RWPE2 (cell line): Measurements from ENCODE around the gene CHD9.

ENCODE experiments used
- ATAC-seq: fragments of 200-7000 bp; cut with Tn5 transposase; 3 replicates; pipeline ENCODE4 v1.9.1; 2021; ENCODE audit warnings: low read depth
- DNase-seq: peaks from one replicate; pipeline ENCODE4 v3.0.0-alpha.2; 2020; ENCODE audit warnings: low spot score
- H3K27ac ChIP-seq: fragments of 450-650 bp; 2 replicates; pipeline ENCODE4 v1.5.1; 2017; ENCODE audit warnings: mild to moderate bottlenecking; ENCODE audit not compliant: poor library complexity, severe bottlenecking
- H3K27me3 ChIP-seq: fragments of 250-450 bp; sonication (Bioruptor Pico); 2 replicates; pipeline ENCODE4 v1.5.1; 2021; ENCODE audit warnings: mild to moderate bottlenecking, moderate library complexity; ENCODE audit not compliant: insufficient read depth, poor library complexity, severe bottlenecking
- H3K36me3 ChIP-seq: fragments of 250-450 bp; sonication (Bioruptor Pico); 2 replicates; pipeline ENCODE4 v1.5.1; 2020; ENCODE audit warnings: low read depth, mild to moderate bottlenecking, moderate library complexity
- H3K4me1 ChIP-seq: fragments of 250-450 bp; sonication (Bioruptor Pico); 2 replicates; pipeline ENCODE4 v1.5.1; 2021; ENCODE audit warnings: mild to moderate bottlenecking, moderate library complexity; ENCODE audit not compliant: insufficient read depth, poor library complexity, severe bottlenecking
- H3K4me3 ChIP-seq: fragments of 250-450 bp; sonication (Bioruptor Pico); 2 replicates; pipeline ENCODE4 v1.5.1; 2021; ENCODE audit warnings: mild to moderate bottlenecking, moderate library complexity; ENCODE audit not compliant: severe bottlenecking
- H3K9me3 ChIP-seq: fragments of 250-450 bp; sonication (Bioruptor Pico); 2 replicates; pipeline ENCODE4 v1.5.1; 2021; ENCODE audit warnings: mild to moderate bottlenecking, moderate library complexity; ENCODE audit not compliant: severe bottlenecking
- TF ChIP-seq, protein P1 (sequence below): fragments of 450-650 bp; IDR thresholded peaks from one replicate; pipeline ENCODE4 v1.5.1; 2017; ENCODE audit warnings: mild to moderate bottlenecking, moderate library complexity; ENCODE audit not compliant: poor library complexity, severe bottlenecking

Gene CHD9

DNA sequence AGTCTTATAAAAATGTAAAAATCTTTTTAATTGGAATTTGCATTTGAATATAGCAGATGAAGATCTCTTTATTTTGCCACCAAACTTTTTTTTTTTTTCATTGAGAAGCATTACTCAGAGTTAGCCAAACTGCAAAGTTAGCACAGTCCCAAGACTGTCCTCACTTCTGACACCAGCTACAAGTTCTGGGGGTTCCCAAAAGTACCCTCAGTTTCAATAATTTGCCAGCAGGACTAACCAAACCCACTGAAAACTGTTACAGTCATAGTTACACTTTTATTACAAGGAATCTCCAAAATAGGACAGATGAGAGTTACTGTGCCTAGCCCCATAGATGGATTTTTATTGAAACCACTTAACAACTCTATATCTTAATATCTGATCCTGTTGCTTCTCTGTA, 144.1 kb downstream of the CHD9 start:
- Histone ChIP-seq H3K9me3 (no peaks in the 10 kb centered on the region), H3K27ac (no peak overlapping the region), H3K27me3 (no peaks in the 10 kb centered on the region), H3K36me3 (peaks cover 10% of the 10 kb centered on the region; the same call in 1 of the 2 replicates), H3K4me1 (no peaks in the 10 kb centered on the region), H3K4me3 (no peak overlapping the region)
- TF ChIP-seq, protein P1, sequence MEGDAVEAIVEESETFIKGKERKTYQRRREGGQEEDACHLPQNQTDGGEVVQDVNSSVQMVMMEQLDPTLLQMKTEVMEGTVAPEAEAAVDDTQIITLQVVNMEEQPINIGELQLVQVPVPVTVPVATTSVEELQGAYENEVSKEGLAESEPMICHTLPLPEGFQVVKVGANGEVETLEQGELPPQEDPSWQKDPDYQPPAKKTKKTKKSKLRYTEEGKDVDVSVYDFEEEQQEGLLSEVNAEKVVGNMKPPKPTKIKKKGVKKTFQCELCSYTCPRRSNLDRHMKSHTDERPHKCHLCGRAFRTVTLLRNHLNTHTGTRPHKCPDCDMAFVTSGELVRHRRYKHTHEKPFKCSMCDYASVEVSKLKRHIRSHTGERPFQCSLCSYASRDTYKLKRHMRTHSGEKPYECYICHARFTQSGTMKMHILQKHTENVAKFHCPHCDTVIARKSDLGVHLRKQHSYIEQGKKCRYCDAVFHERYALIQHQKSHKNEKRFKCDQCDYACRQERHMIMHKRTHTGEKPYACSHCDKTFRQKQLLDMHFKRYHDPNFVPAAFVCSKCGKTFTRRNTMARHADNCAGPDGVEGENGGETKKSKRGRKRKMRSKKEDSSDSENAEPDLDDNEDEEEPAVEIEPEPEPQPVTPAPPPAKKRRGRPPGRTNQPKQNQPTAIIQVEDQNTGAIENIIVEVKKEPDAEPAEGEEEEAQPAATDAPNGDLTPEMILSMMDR: no peak
- DNase-seq: no peak
- ATAC-seq: no peak

DNA sequence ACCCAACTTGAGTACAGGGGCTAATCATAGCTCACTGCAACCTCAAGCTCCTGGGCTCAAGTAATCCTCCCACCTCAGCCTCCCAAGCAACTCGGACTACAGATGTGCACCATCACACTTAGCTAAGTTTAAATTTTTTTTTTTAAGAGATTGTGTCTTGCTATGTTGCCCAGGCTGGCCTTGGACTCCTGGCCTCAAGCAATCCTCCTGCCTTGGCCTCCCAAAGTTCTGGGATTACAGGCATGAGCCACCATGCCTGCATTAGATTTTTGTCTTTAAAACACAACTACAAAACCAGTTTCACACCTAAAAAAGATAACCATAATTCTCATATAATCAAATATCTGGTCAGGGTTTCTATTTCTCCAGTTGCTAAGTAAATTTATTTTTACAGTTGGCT, 147.1 kb downstream of the CHD9 start:
- H3K27ac ChIP-seq: no peak overlapping the region
- peaks cover 10% of the 10 kb centered on the region; the same call in 1 of the 2 replicates for H3K36me3 ChIP-seq
- DNase-seq (no peak), ATAC-seq (no peak)
- no peak overlapping the region for H3K4me3 ChIP-seq
- no peaks in the 10 kb centered on the region for H3K9me3 ChIP-seq
- H3K27me3 ChIP-seq: no peaks in the 10 kb centered on the region
- TF ChIP-seq, protein P1: no peak
- H3K4me1 ChIP-seq: no peaks in the 10 kb centered on the region

DNA sequence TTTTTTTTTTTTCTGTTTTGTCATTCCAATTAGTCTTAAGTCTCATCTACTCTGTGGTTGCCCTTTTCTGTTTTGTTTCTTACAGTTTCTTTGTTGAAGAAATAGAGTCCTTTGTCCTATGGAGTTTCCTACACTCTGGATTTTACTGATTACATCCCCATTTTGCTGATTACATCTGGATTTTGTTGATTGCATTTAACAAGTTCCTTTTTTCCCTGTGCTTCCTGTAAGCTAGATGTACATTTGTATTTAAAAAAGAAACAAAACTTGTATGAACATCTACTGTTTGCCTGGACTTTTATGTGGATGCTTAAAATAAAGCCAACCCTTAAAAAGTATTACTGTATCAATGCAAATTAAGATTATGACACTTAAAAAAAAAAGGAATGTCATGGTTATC, 147.6 kb downstream of the CHD9 start:
- no peak overlapping the region for H3K4me3 ChIP-seq
- no peak overlapping the region for H3K27ac ChIP-seq
- peaks cover 10% of the 10 kb centered on the region; the same call in 1 of the 2 replicates for H3K36me3 ChIP-seq
- H3K9me3 ChIP-seq: no peaks in the 10 kb centered on the region
- H3K27me3 ChIP-seq: no peaks in the 10 kb centered on the region
- ATAC-seq (no peak), DNase-seq (no peak)
- no peaks in the 10 kb centered on the region for H3K4me1 ChIP-seq
- TF ChIP-seq, protein P1: no peak

DNA sequence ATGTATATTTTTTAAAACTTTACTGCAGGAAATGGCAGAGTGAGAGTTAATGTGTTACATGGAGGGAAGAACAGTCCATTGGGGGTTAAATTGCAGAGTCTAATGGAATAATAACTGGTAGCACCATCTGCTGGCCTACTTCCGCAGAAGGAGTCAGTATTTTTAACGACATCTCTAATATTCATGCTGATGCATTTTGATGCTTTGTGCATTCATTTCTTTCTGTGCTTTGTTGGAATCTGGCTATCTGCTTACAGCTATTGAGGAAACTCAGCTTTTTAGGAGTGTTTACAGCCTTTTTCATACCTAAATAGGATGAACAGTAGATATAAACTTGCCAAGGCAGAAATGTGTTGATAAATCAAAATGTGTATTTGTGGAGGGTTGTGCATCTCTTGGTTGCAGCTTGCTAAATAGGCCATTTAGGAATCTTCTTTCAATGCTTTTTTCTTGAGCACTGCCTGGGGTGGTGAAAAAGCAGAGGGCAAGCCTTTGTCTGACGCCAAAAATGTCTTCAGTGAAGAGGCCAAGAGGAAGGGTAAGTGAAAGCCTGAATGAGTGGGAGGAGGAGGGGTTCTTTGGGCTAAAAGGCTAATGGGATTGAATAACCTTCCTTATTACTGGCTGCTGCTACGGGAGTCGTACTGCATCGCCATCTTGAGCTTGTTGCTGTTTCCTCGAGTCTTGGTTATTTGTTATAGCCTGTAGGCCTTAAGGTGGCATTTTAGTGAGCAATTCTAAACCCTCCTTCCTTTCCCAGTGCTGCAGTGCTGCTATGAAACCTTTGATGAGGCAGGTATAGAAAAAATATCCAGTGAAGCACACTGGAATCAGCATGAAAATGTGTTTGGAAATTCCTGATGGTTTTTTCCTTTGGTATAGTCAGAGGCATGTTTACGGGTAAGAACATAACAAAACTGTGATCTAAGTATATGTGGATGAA, 153.3 kb downstream of the CHD9 start:
- TF ChIP-seq, protein P1: peak; percentile 87
- H3K27ac ChIP-seq: peak overlapping the region; percentile 89
- ATAC-seq (peak; percentile 90), DNase-seq (no peak)
- peaks cover 35% of the 10 kb centered on the region for H3K36me3 ChIP-seq
- H3K27me3 ChIP-seq: no peaks in the 10 kb centered on the region
- H3K9me3 ChIP-seq: no peaks in the 10 kb centered on the region
- H3K4me3 ChIP-seq: peak overlapping the region; percentile 31
- H3K4me1 ChIP-seq: peaks cover 22% of the 10 kb centered on the region

DNA sequence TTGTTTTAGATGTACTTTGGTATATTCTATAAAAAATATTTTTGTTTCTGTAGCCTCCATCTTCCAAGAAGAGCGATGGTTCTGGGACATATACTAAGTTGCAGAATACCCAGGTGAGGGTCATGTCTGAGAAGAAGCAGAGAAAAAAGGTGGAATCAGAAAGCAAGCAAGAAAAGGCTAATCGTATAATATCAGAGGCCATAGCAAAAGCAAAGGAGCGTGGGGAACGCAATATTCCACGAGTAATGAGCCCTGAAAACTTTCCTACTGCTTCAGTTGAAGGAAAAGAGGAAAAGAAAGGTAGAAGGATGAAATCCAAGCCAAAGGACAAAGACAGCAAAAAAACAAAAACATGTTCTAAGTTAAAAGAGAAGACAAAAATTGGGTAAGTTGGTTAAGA, 154.6 kb downstream of the CHD9 start:
- DNase-seq (no peak), ATAC-seq (no peak)
- Histone ChIP-seq H3K36me3 (peaks cover 46% of the 10 kb centered on the region), H3K27ac (peak overlapping the region; percentile 89), H3K9me3 (no peaks in the 10 kb centered on the region), H3K27me3 (no peaks in the 10 kb centered on the region), H3K4me1 (peaks cover 31% of the 10 kb centered on the region), H3K4me3 (peak overlapping the region; percentile 31)
- TF ChIP-seq, protein P1: no peak
